ENCODE data around the gene NKD2. TPM values are rescaled to one million over a fixed set of nuclear protein-coding genes. Genes with fewer than 3 reads are reported as not detected.

The NKD2 gene
- total RNA-seq, 4 donors from 2014 or later, result 0.78 to 3.2 (median 1.6) TPM

- no peak overlapping the region for H3K4me3 ChIP-seq (replicated peaks in 1 of 3)
- no peak for DNase-seq
- 98 to 99% methylated on average over 8 to 20 of the region's 27 CpGs for WGBS, 2 donors
- no peaks in the 10 kb centered on the region for H3K9me3 ChIP-seq
- TF ChIP-seq CTCF (IDR thresholded peaks at IDR 0.05) (no peak), POLR2A (IDR thresholded peaks at IDR 0.05) (no peak)
- H3K4me1 ChIP-seq, result no peaks in the 10 kb centered on the region
- no peaks in the 10 kb centered on the region for H3K27me3 ChIP-seq
- H3K27ac ChIP-seq, result no peak overlapping the region
- H3K36me3 ChIP-seq, result peaks cover 51 to 55% of the 10 kb centered on the region in 2 donors
- intact Hi-C loops (cut with DNase I), result no loop called here
Measured at GRCh38 chr5:1077491-1078020, 69.0 kb downstream of the NKD2 start.

GRCh38 chr5:1078206-1078605, 69.6 kb downstream of the NKD2 start:
- Histone ChIP-seq H3K36me3 (peaks cover 51 to 55% of the 10 kb centered on the region in 2 donors), H3K4me3 (replicated peaks in 1 of 3) (no peak overlapping the region), H3K27ac (no peak overlapping the region), H3K9me3 (no peaks in the 10 kb centered on the region), H3K27me3 (no peaks in the 10 kb centered on the region), H3K4me1 (no peaks in the 10 kb centered on the region)
- no peak for DNase-seq
- intact Hi-C loops (cut with DNase I), result no loop called here
- no peak for TF ChIP-seq CTCF (IDR thresholded peaks at IDR 0.05)
- 94 to 100% methylated on average over 1 to 8 of the region's 13 CpGs for WGBS, 2 donors

GRCh38 chr5:1078851-1079250, 70.2 kb downstream of the NKD2 start:
- WGBS, 2 donors, result 96 to 98% methylated on average over 13 to 19 of the region's 23 CpGs
- DNase-seq, result no peak
- no peak for TF ChIP-seq CTCF (IDR thresholded peaks at IDR 0.05)
- no peak for TF ChIP-seq POLR2A (IDR thresholded peaks at IDR 0.05)
- no peak overlapping the region for H3K27ac ChIP-seq
- H3K4me1 ChIP-seq, result no peaks in the 10 kb centered on the region
- no peak overlapping the region for H3K4me3 ChIP-seq (replicated peaks in 1 of 3)
- H3K36me3 ChIP-seq, result peaks cover 49 to 51% of the 10 kb centered on the region in 2 donors
- intact Hi-C loops (cut with DNase I), result no loop called here
- H3K27me3 ChIP-seq, result no peaks in the 10 kb centered on the region
- no peaks in the 10 kb centered on the region for H3K9me3 ChIP-seq

- H3K27me3 ChIP-seq, result no peaks in the 10 kb centered on the region
- H3K9me3 ChIP-seq, result no peaks in the 10 kb centered on the region
- no peak overlapping the region for H3K4me3 ChIP-seq (replicated peaks in 1 of 3)
- no peak overlapping the region for H3K27ac ChIP-seq
- H3K36me3 ChIP-seq, result peaks cover 45 to 54% of the 10 kb centered on the region in 2 donors
- DNase-seq, result no peak
- TF ChIP-seq CTCF (IDR thresholded peaks at IDR 0.05) (no peak), POLR2A (IDR thresholded peaks at IDR 0.05) (no peak)
- H3K4me1 ChIP-seq, result no peaks in the 10 kb centered on the region
- intact Hi-C loops (cut with DNase I), result no loop called here
- WGBS, 2 donors, result 93 to 95% methylated on average over 4 to 17 of the region's 18 CpGs
Measured at GRCh38 chr5:1079486-1079885, 70.9 kb downstream of the NKD2 start.

GRCh38 chr5:1079961-1080360, 71.4 kb downstream of the NKD2 start:
- Histone ChIP-seq H3K4me3 (replicated peaks in 1 of 3) (no peak overlapping the region), H3K36me3 (peaks cover 45 to 58% of the 10 kb centered on the region in 2 donors), H3K27ac (no peak overlapping the region), H3K4me1 (no peaks in the 10 kb centered on the region), H3K27me3 (no peaks in the 10 kb centered on the region), H3K9me3 (no peaks in the 10 kb centered on the region)
- TF ChIP-seq POLR2A (IDR thresholded peaks at IDR 0.05) (no peak), CTCF (IDR thresholded peaks at IDR 0.05) (no peak)
- DNase-seq, result no peak
- 80 to 93% methylated on average over 5 to 9 of the region's 35 CpGs for WGBS, 2 donors
- intact Hi-C loops (cut with DNase I), result no loop called here
